Measurements from ENCODE around the gene KRT74. TPM values are rescaled to one million over a fixed set of nuclear protein-coding genes. Genes with fewer than 3 reads are reported as not detected.

Gene KRT74
- total RNA-seq, 8 experiments from 2014 or later, result 0.04 to 0.38 (median 0.14) TPM; not detected in 5

GRCh38 chr12:52579468-52580465, 6.1 kb upstream of the KRT74 start:
- H3K4me3 ChIP-seq, result no peak overlapping the region
- ATAC-seq (replicated peaks in 6 of 8), result no peak
- in situ Hi-C loops (cut with MboI; ENCODE audit: low pct_unique_long_range_greater_than_20kb in 2 of 9, low sequenced_read_pairs in 9 of 9, unreplicated experiment in 9 of 9), result loop anchor here in 5 of 9 experiments (10.0 to 25.0 kb wide), 4 partner anchors 283 to 408 kb away; no protein-coding TSS in a partner anchor
- H3K27ac ChIP-seq, result no peak overlapping the region
- H3K4me1 ChIP-seq (replicated peaks in 1 of 2), result no peaks in the 10 kb centered on the region
- WGBS, 10 experiments, result 29 to 81% (median 46%) methylated on average over 2 to 6 of the region's 10 CpGs; no CpG with 5 or more reads in 1 of the 10 experiments

DNA sequence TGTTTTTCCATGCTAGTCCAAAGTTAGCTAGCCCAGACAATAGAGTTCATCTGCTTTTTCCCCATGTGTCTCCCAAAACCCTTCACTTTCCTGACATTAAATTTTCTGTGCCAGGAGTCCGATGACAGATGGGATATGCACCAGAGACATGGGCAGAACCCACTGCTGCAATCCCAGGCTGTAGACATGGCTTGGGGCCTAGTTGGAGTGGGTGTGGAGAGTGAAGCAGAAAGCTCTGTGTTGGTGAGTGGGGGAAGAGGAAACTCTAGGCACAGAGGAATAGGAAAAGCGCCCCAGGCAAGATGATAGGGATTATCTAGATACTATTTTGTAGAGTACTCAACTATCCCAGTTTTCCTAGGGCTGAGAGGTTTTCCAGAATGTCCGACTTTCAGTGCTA, 4.8 kb upstream of the KRT74 start:
- in situ Hi-C loops (cut with MboI; ENCODE audit: low pct_unique_long_range_greater_than_20kb in 2 of 9, low sequenced_read_pairs in 9 of 9, unreplicated experiment in 9 of 9), result loop anchor here in 5 of 9 experiments (25.0 kb wide), 2 partner anchors 284 to 409 kb away; no protein-coding TSS in a partner anchor
- H3K4me3 ChIP-seq, result no peak overlapping the region
- WGBS, 10 experiments, result 0 to 100% (median 71%) methylated on average over 1 to 3 of the region's 3 CpGs; no CpG with 5 or more reads in 1 of the 10 experiments
- H3K27ac ChIP-seq, result no peak overlapping the region
- ATAC-seq (replicated peaks in 6 of 8), result peak in 2 of 8 experiments; percentile 51 to 63
- no peaks in the 10 kb centered on the region for H3K4me1 ChIP-seq (replicated peaks in 1 of 2)

- 80 to 100% (median 84%) methylated on average over 1 to 8 of the region's 8 CpGs; no CpG with 5 or more reads in 2 of the 10 experiments for WGBS, 10 experiments
- no peak overlapping the region for H3K27ac ChIP-seq
- no peak overlapping the region for H3K4me3 ChIP-seq
- in situ Hi-C loops (cut with MboI; ENCODE audit: low pct_unique_long_range_greater_than_20kb in 2 of 9, low sequenced_read_pairs in 9 of 9, unreplicated experiment in 9 of 9), result loop anchor here in 5 of 9 experiments (25.0 kb wide), 2 partner anchors 285 to 410 kb away; no protein-coding TSS in a partner anchor
- no peak for ATAC-seq (replicated peaks in 6 of 8)
- no peaks in the 10 kb centered on the region for H3K4me1 ChIP-seq (replicated peaks in 1 of 2)
These were observed 3.7 kb upstream of the KRT74 start for GRCh38 chr12:52577316-52577715.

DNA sequence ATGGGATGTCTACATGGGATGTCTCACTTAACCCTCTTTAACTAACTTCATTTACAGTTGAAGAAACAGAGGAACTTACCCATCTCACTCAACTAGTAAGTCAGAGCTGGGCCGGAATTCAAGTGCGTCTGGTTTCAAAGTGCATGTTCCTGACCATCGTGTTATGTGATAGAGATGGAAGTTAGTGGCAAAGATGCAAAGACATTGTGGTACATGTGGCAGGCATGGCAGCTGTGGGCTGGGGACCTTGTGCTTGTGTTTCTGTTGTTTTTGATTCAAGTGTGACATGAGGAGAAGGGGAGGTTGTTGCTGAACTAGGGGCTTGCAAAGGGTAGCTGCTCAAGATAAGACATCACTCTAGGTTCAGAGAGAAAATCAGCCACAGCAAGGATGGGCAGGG, 2.3 kb upstream of the KRT74 start:
- Histone ChIP-seq H3K4me1 (replicated peaks in 1 of 2) (no peaks in the 10 kb centered on the region), H3K4me3 (no peak overlapping the region), H3K27ac (no peak overlapping the region)
- WGBS, 10 experiments, result 64 to 90% (median 83%) methylated on average over 1 to 3 of the region's 3 CpGs; no CpG with 5 or more reads in 4 of the 10 experiments
- ATAC-seq (replicated peaks in 6 of 8), result no peak
- in situ Hi-C loops (cut with MboI; ENCODE audit: low pct_unique_long_range_greater_than_20kb in 2 of 9, low sequenced_read_pairs in 9 of 9, unreplicated experiment in 9 of 9), result loop anchor here in 5 of 9 experiments (25.0 kb wide), 2 partner anchors 286 to 411 kb away; no protein-coding TSS in a partner anchor

DNA sequence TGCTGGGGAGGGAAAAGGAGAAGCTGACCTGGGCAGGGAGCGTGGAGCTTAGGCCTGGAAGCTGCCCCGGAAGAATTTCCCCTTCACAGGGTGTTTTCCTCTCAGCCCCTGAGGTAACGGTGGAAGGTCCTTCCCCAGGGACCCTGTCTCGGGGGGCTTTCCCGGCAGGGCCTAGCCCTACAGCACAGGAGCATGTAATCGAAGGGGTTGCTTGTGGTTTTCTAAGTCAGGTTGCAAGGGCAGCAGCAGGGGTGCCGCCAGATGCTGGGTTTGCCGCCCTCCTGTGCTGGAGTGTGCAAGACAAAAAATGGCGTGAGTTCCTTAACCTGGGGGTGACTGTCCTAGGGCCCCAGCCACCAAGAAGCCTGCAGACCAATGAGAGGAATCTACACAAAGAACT, 1.6 kb upstream of the KRT74 start:
- no peaks in the 10 kb centered on the region for H3K4me1 ChIP-seq (replicated peaks in 1 of 2)
- H3K27ac ChIP-seq, result no peak overlapping the region
- ATAC-seq (replicated peaks in 6 of 8), result no peak
- in situ Hi-C loops (cut with MboI; ENCODE audit: low pct_unique_long_range_greater_than_20kb in 2 of 9, low sequenced_read_pairs in 9 of 9, unreplicated experiment in 9 of 9), result loop anchor here in 5 of 9 experiments (25.0 kb wide), 2 partner anchors 287 to 412 kb away; no protein-coding TSS in a partner anchor
- H3K4me3 ChIP-seq, result no peak overlapping the region
- WGBS, 10 experiments, result 71 to 90% (median 88%) methylated on average over 2 to 4 of the region's 9 CpGs; no CpG with 5 or more reads in 7 of the 10 experiments

GRCh38 chr12:52573306-52573705, 337 bp downstream of the KRT74 start:
- H3K27ac ChIP-seq, result no peak overlapping the region
- H3K4me3 ChIP-seq, result no peak overlapping the region
- in situ Hi-C loops (cut with MboI; ENCODE audit: low pct_unique_long_range_greater_than_20kb in 2 of 9, low sequenced_read_pairs in 9 of 9, unreplicated experiment in 9 of 9), result no loop called here
- WGBS, 10 experiments, result 67 to 100% (median 87%) methylated on average over 1 to 15 of the region's 15 CpGs; no CpG with 5 or more reads in 3 of the 10 experiments
- no peak for ATAC-seq (replicated peaks in 6 of 8)
- no peaks in the 10 kb centered on the region for H3K4me1 ChIP-seq (replicated peaks in 1 of 2)

GRCh38 chr12:52570511-52570910, 3.1 kb downstream of the KRT74 start:
- ATAC-seq (replicated peaks in 6 of 8), result no peak
- Histone ChIP-seq H3K4me3 (no peak overlapping the region), H3K27ac (no peak overlapping the region), H3K4me1 (replicated peaks in 1 of 2) (no peaks in the 10 kb centered on the region)
- in situ Hi-C loops (cut with MboI; ENCODE audit: low pct_unique_long_range_greater_than_20kb in 2 of 9, low sequenced_read_pairs in 9 of 9, unreplicated experiment in 9 of 9), result no loop called here
- 64 to 100% (median 85%) methylated on average over 1 to 8 of the region's 10 CpGs; no CpG with 5 or more reads in 5 of the 10 experiments for WGBS, 10 experiments

GRCh38 chr12:52568111-52568510, 5.5 kb downstream of the KRT74 start:
- no peak overlapping the region for H3K4me3 ChIP-seq
- H3K4me1 ChIP-seq (replicated peaks in 1 of 2), result no peaks in the 10 kb centered on the region
- ATAC-seq (replicated peaks in 6 of 8), result no peak
- H3K27ac ChIP-seq, result no peak overlapping the region
- in situ Hi-C loops (cut with MboI; ENCODE audit: low pct_unique_long_range_greater_than_20kb in 2 of 9, low sequenced_read_pairs in 9 of 9, unreplicated experiment in 9 of 9), result no loop called here
- WGBS, 10 experiments, result 78 to 89% (median 85%) methylated on average over 5 to 7 of the region's 12 CpGs; no CpG with 5 or more reads in 7 of the 10 experiments

GRCh38 chr12:52566847-52567291, 6.8 kb downstream of the KRT74 start:
- Histone ChIP-seq H3K4me1 (replicated peaks in 1 of 2) (no peaks in the 10 kb centered on the region), H3K4me3 (no peak overlapping the region), H3K27ac (no peak overlapping the region)
- in situ Hi-C loops (cut with MboI; ENCODE audit: low pct_unique_long_range_greater_than_20kb in 2 of 9, low sequenced_read_pairs in 9 of 9, unreplicated experiment in 9 of 9), result no loop called here
- WGBS, 10 experiments, result 33 to 100% (median 60%) methylated on average over 1 to 5 of the region's 8 CpGs; no CpG with 5 or more reads in 5 of the 10 experiments
- ATAC-seq (replicated peaks in 6 of 8), result no peak

- H3K4me3 ChIP-seq, result no peak overlapping the region
- in situ Hi-C loops (cut with MboI; ENCODE audit: low pct_unique_long_range_greater_than_20kb in 2 of 9, low sequenced_read_pairs in 9 of 9, unreplicated experiment in 9 of 9), result no loop called here
- WGBS, 10 experiments, result 0 to 29% (median 20%) methylated on average over 1 of the region's 1 CpG; no CpG with 5 or more reads in 7 of the 10 experiments
- no peak overlapping the region for H3K27ac ChIP-seq
- H3K4me1 ChIP-seq (replicated peaks in 1 of 2), result no peaks in the 10 kb centered on the region
- ATAC-seq (replicated peaks in 6 of 8), result no peak
These were observed 9.1 kb downstream of the KRT74 start for GRCh38 chr12:52564582-52564981.

GRCh38 chr12:52561880-52562449, 11.7 kb downstream of the KRT74 start:
- no peak for ATAC-seq (replicated peaks in 6 of 8)

DNA sequence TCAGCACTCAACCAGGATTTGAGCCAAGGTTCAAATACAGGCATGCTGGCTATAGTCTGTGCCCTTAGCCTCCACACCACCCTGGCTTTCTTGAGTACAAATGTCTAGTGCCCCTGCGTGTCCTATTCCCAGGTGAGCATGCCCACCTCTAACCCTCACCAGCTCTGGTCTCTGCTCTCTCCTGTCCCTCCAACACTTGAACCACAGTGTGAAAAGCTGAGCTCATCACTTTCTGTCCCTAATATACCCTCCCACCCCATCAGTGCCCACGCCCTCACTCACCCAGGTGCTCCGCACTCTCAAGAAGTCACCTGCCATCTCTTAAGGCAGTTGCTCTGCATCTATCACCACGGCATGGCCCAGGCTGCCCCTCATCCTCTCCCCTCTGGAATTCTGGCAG, 13.7 kb downstream of the KRT74 start:
- WGBS, 10 experiments, result 53 to 82% (median 60%) methylated on average over 2 to 3 of the region's 4 CpGs; no CpG with 5 or more reads in 6 of the 10 experiments
- no peak for ATAC-seq (replicated peaks in 6 of 8)
- no peak overlapping the region for H3K27ac ChIP-seq
- no peaks in the 10 kb centered on the region for H3K4me1 ChIP-seq (replicated peaks in 1 of 2)
- H3K4me3 ChIP-seq, result no peak overlapping the region
- in situ Hi-C loops (cut with MboI; ENCODE audit: low pct_unique_long_range_greater_than_20kb in 2 of 9, low sequenced_read_pairs in 9 of 9, unreplicated experiment in 9 of 9), result no loop called here

More at GRCh38 chr12:52561880-52562449, 11.7 kb downstream of the KRT74 start:
- Histone ChIP-seq H3K4me3 (no peak overlapping the region), H3K4me1 (replicated peaks in 1 of 2) (no peaks in the 10 kb centered on the region), H3K27ac (no peak overlapping the region)
- 0 to 100% (median 32%) methylated on average over 1 to 3 of the region's 3 CpGs; no CpG with 5 or more reads in 2 of the 10 experiments for WGBS, 10 experiments
- in situ Hi-C loops (cut with MboI; ENCODE audit: low pct_unique_long_range_greater_than_20kb in 2 of 9, low sequenced_read_pairs in 9 of 9, unreplicated experiment in 9 of 9), result no loop called here

All from motor neuron (in vitro differentiated cells).